ENCODE data around the gene TUBA3E.
"Not testable (repeated sequence)": the region's sequence is repeated elsewhere in the genome, so short reads cannot be mapped to it uniquely, and the experiment has no call there.

The TUBA3E gene

DNA sequence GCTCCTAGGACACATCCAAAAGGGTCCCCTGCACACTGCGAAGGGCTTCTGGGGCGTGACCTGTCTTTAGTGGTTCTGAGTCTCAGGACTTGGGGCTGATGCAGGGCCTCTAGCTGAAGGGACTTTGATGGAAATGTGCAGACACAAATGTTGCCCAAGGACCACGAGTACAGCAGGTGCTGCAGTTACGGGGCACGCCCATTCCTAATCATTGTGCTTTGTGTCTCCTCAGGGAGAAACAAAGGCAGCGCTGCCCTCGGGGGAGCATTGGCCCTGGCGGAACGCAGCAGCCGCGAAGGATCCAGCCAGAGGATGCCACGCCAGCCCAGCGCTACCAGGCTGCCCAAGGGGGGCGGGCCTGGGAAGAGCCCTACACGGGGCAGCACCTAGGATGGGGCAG, 8.0 kb downstream of the TUBA3E start:
- DNase-seq, result no peak

DNA sequence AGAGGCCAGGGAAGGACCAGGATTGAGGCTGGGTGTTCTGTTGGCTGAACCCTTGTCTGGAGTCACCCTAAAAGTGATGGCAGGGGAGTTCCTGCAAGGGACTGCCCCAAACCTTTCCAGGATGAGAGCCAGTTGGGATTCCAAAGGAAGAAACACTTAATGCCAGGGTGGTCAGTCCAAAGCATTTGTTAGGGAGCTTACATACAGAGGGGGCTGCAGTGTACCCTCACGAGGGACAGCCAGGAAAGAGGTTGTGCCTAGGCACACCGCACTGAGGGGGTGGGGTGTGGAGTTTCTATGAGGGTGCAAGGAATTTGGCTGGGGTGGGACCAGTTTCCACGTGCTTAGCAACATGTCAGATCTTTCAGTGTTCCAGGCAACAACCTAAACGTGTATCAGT, 9.3 kb downstream of the TUBA3E start:
- not testable (repeated sequence) for DNase-seq

DNA sequence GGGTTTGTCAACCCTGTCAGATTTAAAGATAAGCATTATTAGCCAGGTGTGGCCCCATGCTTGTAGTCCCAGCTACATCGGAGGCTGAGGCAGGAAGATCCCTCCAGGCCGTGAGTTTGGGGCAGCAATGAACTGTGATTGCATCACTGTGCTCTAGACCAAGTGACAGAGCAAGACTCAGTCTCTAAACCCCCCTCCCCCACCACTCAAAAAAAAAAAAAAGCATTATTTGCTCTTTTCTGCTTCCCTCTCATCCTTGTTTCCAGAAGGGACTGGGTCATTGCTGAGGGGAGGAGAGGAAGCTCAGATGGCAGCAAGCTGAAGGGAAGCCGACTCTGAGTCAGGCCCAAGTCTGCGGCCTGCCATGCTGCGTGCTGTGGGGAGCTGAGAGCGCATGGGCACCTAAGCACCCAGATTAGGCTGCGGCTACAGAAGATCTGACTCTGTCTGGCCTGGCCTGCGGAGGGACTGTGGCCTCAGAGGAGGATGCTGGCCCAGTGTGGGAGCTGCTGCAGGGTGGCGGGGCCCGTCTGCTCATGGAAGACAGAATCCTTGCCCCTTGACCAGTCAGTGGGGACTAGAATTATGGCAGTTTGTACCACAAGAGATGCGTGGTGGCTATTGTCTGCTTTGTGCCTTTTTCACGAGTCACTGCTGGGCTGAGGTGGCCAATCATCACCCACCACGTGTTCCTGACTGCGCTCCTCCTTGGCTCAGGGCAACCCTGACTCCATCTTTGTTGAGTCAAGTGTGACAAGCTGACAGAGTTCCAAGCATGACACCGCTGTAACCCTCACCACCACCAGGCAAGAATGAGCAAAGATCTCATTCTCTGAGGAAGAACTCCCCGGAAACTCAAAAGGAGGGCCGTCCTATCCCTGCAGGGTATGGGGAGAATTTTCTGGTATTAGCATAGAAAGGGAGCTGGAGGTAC, 10.1 kb downstream of the TUBA3E start:
- DNase-seq, result not testable (repeated sequence)

DNA sequence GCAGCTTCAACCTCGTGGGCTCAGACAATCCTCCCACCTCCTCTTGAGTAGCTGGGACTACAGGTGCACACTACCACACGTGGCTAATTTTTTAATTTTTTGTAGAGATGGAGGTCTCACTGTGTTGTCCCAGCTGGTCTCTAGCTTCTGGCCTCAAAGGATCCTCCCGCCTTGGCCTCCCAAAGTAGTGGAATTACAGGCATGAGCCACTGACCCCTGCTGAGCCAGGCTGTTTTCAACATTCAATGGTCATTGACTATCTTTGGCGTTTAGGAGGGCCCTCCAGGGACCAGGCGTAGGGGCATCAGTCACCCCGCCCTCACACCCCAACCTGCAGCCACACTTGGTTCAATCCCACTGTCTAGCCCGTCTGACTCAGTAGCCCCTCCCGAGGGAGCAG, 11.0 kb downstream of the TUBA3E start:
- no peak for DNase-seq

DNA sequence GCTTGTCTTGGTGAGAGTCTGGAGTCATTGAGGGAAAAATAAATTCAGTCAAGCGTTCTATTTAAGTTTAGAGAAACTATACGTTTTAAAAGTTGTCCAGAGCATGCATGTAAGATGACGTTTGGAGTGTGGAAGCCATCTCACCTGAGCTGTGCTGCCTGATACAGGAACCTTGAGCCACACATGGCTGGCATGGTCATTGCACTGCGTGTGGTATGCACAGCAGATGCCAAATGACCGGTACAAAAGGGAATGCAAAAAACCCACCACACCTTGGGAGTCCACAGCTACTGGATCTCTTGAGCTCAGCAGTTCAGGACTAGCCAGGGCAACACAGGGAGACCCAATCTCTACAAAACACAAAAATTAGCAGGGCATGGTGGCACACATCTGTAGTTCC, 11.8 kb downstream of the TUBA3E start:
- DNase-seq, result no peak

DNA sequence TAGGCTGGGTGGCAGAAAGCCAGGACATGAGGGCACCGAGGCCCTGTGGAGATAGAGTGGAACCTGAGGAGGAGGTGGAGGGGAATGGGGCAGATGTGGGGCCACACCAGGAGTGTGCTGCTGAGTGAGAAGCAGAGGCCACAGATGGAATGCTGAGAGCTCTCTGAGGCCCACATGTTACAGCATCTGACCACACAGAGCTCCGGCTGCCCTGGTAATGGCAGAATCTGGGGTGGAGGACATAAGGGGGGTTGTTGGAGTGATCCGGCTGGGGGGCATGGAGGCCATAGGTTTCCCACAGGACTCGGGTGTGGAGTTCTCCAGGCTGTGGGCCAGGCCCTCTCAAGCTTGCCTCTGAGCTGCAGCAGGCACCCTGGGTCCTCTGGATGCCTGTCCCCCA, 12.3 kb downstream of the TUBA3E start:
- DNase-seq, result no peak

DNA sequence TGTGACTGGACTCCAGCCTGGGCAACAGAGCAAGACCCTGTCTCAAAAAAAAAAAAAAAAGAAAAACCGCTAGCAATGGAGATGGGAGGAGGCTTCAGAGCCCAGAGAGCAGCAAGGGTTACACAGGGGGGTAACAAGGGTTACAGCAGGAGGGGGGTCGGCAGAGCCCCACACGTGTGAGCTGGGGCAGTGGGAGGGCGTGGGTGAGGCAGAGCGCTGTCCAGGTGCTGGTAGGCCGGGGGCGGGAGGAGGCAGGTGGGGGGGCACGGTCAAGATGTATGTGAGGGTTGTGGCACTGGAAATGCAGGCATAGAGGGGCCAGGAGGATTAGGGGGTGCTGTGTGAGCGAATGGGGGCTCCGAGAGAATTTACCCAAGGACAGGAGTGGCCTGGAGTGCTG, 12.8 kb downstream of the TUBA3E start:
- no peak for DNase-seq

DNA sequence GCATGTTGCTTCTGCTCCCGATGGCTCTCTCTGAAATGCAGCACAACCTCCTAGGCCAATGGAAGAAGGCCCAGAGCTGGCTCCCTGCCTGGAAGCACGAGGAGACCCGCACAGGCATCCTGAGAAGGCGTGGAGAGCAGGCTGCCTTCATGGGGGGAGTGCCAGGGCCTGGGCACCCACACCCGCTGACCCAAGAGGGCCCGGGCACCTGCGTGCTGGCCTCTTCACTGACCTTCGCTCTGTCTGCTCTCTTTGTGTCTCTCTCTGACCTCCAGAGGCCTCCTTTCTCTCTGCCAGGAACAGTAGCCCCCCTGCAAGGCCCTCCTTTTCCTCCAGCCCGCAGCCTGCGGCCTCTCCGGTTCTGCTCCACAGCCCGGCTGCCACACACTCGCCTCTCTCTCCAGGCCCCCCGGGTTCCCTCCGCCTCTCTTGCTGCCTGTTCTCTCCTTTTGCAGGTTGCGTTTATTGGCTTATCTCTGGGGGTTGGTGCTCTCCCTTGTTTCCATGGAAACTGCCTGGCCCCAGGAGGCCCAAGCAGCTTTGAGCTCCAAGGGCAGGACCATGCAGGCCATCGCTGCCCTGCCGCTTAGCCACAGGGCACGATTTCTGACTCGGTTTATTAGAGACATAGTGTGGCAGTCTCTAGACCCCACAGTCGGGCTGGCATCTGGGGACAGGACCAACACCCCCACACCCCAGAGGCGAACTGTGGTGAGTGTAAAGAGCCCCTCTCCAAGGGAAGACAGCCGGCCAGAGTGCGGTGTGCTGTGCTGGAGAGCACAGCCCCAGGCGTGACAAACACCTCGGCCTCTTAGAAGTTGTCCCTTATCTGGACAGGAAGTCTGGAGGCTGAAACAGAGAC, 14.5 kb downstream of the TUBA3E start:
- DNase-seq, result no peak

DNA sequence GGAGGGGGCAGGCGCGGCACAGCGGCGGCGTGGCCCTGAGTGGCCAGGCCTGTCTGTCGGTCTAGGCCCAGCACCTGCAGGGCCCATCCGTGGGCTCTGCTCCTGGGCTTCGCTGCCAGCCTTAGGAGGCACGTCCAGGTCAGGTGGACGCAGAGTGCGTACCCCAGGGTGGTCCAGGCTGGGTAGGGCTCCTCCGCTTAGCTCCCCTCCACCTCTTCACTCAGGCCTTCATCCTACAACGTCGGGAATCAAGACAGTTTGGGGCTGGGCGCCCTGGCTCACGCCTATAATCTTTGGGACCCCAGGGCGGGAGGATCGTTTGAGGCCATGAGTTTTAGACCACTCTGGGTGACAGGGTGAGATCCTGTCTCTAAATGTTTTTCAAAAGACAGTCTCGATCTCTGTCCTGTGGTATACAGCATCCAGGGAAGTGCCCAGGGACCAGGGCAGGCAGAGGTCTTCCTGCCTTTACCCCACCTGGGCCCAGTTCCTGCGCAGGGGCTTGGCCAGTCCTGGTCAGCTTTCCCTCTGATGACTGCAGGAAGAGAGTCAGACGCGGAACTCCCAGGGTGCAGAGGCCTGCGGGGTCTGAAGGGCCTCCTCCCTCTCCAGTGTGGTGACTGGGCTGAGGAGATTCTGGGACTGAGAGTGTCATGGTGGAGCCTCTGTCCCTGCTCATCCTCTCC, 15.3 kb downstream of the TUBA3E start:
- not testable (repeated sequence) for DNase-seq

DNA sequence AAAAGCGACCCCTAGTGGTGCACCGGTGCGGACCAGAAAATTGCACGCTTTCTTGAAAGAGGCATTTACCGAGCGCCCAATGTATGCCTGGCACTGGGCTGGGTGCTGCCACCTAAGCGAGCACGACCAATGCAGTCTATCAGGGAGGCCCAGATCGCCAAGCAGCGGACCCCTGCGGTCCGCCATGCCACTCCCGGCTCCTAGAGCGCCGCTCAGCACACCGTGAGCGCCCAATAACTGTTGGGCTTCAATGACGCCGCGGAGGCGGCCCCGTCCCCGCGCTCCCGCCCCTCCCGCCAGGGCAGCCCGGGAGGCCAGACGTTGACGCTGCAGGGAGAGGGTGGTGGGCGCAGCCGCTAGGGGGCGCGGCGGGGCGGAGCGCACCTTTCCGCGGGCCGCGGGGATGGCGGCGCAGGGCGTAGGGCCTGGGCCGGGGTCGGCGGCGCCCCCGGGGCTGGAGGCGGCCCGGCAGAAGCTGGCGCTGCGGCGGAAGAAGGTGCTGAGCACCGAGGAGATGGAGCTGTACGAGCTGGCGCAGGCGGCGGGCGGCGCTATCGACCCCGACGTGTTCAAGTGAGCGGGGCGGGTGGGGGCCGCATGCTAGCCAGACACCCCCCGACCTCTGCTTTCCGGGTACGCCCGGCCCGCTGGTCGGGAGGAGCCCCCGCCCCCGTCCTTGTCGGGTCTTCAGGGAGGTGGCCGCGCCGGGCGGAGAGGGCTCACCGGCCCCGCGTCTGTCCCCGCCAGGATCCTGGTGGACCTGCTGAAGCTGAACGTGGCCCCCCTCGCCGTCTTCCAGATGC, 16.2 kb downstream of the TUBA3E start, which contains the start of gene MZT2B:
Gene MZT2B, plus strand, starts transcription at position 383 of the 803 bp plus-strand sequence. Its CDS starts 21 bp downstream, at position 404.
- peak; percentile 75 for DNase-seq

DNA sequence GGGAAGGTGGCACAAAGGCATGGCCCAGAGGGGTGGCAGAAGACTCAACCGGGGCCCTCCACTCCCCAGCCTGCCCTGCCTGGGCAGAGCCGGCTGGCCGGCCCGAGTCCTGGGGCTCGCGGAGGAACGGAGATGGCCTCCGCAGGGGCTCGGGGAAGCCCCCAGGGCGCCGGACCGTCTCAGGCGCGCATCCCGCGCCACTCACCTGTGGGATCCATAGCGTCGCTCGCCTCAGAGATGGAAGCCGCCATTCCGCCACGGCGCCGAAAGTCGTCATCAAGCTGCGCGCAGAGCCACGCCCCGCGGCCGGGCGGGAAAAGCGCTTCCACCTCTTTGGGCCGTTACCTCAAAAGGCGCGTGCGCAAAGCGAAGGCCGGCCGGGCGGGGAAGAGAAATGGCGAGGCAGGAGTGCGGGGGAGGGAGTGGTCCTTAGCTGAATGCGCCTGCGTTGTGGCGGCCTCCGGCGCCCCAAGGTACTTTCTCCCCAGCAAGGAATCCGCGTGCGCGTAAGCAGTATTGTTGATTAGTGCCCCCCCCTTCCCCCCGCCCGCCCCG, 16.8 kb downstream of the TUBA3E start, which contains the start of gene SMPD4:
Gene SMPD4, minus strand, starts transcription at position 278 of the 555 bp plus-strand sequence. CDS start 5,010 bp downstream, outside the sequence.
- peak; percentile 90 for DNase-seq

DNA sequence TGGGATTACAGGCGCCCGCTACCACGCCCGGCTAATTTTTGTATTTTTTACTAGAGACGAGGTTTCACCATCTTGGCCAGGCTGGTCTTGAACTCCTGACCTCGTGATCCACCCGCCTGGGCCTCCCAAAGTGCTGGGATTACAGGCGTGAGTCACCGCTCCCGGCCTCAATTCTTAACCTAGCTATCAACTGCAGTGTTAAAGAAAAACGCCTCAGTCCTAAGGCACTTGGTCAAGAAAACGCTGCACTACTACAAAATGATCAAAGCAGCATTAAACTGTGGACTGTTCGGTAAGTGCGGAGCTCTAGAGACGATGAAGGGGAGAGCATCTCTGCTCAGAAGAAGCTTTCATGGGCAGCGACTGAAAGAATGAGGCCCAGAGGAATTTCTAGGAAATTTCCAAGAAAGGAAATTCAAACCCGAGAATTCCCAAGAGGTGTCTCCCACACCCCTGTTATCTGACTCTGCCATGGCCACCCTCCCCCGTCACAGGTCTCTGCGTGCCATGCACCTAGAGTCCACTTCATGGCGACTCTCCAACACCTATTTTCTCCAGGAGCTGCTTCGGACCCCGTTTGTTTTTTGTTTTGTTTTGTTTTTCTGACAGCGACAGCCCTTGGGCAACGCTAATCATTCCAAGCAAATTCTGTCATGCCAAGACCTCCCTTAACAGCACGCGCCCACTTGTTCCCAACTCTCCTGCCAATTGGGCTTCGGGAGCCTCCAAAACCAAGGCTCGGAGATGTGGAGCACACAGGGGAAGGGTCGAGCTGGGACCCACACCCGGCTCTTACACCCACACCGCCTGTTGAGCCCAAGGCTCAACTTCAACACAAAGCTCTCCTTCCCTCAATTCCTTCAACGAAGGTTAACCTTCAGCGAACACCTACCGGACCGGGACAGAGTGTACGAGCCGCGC, 17.6 kb downstream of the TUBA3E start:
- not testable (repeated sequence) for DNase-seq

DNA sequence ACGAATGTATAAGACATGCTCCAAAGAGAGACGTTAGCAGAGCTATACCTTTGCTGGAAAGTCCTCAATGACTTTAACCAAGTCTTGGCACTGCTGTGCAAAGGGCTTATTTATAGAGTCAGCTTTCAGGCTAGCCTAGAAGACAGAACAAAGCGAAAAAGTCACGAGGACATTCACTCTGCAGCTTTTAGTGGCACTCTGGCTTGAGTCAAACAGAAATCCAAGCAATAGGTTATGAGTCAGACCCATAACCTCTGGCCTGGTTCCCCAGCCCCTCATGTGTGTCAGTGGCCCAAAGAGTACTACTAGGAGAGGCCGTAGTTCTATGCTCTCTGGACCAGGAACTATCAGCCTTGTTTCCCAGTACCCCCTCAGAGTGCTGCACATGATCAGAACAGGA, 23.4 kb downstream of the TUBA3E start:
- not testable (repeated sequence) for DNase-seq

DNA sequence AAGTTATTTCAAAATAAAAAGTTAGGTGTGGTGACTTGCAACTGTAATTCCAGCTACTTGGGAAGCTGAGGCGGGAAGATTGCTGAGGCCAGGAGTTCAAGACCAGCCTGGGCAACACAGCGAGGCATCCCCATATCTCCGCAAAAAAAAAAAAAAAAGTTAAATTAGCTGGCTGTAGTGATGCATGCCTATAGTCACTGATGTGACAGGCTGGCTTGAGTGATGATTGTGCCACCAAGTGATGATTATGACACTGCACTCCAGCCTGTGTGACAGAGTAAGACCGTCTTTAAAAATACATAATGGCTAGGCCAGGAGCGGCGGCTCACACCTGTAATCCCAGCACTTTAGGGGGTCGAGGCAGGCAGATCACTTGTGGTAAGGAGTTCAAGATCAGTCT, 28.3 kb downstream of the TUBA3E start:
- DNase-seq, result no peak

DNA sequence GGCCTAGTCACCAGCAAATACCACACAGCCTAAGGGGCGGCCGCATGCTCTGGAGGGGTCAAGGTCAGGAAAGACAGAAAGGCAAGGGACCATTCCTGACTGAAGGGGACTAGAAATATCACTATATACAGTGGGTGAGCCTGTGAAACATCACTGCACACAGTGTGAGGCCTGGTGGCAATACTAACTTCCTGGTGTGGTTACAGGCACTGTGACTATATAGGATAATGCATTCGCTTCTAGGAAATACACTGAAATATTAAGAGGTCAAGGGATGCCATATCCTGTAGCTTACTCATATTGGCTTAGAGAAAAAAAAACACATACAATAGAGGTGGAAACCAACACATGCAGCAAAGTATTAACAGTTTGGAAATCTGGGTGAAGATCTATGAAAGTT, 29.1 kb downstream of the TUBA3E start:
- DNase-seq, result not testable (repeated sequence)

DNA sequence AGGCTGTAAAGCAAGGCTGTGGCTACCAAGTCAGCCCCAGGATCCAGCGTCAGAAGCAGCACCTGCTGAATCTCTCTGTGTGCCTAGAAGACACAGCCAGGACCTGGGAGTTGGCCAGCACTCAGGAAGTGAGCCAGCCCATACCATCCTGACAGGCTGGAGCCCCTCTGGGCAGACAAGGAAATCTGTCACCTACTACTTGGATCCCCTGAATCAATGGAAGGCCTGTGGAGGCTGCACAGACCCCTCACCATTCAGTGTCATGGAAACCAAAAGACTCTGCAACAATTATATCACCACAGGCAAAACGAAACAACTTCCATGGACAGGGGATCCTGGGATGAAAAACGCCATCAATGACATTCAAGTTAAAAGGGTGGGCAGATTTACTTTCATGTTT, 31.6 kb downstream of the TUBA3E start:
- DNase-seq, result not testable (repeated sequence)

DNA sequence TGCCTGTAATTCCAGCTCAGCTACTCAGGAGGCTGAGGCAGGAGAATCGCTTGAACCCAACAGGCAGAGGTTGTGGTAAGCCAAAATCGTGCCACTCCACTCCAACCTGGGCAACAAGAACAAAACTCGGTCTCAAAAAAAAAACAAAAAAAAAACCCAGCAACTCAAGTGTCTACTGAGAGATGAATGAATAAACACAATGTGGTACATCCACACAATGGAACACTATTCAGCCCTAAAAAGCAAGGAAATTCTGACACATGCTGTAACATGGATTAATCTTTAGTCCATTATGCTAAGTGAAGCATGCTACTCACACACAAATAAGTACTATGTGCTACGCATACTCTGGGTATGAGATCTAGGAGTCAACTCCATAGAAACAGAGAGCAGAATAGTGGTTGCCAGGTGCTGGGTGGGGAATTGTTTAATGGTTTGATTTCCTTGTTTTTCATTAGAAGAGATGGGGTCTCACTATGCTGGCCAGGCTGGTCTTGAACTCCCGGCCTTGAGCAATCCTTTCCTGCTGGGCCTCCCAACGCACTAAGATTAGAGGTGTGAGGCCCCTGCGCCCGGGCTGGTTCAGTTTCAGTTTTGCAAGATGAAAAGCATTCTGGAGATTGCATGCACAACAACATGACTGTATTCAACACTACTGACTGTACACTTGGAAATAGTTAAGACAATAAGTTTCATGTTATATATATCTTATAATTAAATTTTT, 32.8 kb downstream of the TUBA3E start:
- DNase-seq, result no peak

DNA sequence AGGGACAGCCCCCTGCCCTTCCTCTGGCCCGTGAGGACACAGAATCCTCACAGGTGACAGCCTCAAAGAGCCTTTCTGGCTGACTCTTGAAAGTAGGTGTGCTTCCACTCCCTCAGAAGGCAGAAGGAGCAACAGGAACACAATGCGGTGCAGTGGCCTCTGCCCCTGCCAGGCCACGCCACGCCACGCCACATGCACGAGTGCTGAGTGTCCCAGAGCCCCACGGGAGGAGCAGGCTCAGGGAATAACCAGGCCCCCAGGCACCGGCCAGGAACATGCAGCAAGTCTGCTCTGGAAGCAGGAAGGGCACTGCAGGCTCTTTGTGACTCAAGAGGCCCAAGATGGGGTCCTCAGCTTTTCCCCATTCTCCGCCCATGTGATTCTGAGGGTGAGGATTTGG, 35.3 kb downstream of the TUBA3E start:
- DNase-seq, result no peak

DNA sequence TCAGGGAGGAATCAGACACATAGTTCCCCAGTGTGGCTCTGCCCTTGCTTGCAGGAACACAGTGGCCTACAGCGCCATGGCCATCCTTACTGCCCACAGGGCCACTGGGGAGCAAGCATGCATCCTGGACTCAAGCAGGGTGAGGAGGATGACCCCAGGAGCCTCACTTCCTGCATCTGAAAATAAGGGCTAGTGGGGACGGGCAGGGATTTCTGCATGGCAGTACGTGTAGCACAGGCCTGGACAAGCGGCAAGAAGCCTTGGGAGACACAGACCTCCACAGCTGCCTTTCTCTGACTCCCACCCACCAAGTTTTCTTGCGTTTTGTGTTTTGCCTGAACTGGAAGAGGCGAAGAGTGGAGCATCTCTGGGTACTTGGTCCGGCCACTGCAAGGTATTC, 35.8 kb downstream of the TUBA3E start:
- not testable (repeated sequence) for DNase-seq

Measured in DMS79 treated with DMSO at 0.1 percent for 48 hours (cell line).